Measurements from ENCODE around the gene NRG3.
"Not testable (repeated sequence)": the region's sequence is repeated elsewhere in the genome, so short reads cannot be mapped to it uniquely, and the experiment has no call there.

Gene NRG3

GRCh38 chr10:82953331-82953730 is 1078.3 kb downstream of the NRG3 start:
- H3K4me3 ChIP-seq (ENCODE audit: low read depth, low read length): no peak overlapping the region
- CTCF ChIA-PET: interaction anchor here (0.6 kb wide), 1 partner anchor 142 kb away, joined by 5 read pairs; no protein-coding TSS in a partner anchor
- POLR2A ChIA-PET: no interaction called here

DNA sequence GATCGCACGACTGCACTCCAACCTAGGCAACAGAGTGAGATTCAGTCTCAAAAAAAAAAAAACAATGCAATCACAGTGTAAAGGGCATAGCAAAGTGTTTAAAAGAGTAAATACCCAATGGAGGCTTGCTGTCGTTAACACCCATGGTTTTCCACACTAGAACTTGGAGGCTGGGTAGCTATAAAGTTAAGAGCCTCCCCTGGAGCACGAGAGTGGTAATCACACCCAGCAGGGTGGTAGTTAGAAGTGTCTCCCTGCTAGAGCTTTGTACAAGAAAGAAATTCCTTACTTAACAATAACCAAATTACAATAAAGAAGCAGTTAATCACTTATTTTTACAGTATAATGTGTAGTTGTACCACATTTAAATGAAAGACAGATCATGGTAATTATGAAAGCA is 1078.9 kb downstream of the NRG3 start:
- TF ChIP-seq ZNF530 (tag by site-specific recombination; IDR thresholded peaks at IDR 0.05; ENCODE audit: low read depth) (no peak), ZBTB21 (tag by site-specific recombination; IDR thresholded peaks at IDR 0.05) (no peak), ZNF2 (tag by site-specific recombination; IDR thresholded peaks at IDR 0.05) (no peak), ZSCAN30 (tag by site-specific recombination; IDR thresholded peaks at IDR 0.05) (no peak), ZNF133 (tag by site-specific recombination; IDR thresholded peaks at IDR 0.05) (no peak), ZNF585B (tag by site-specific recombination; IDR thresholded peaks at IDR 0.05) (no peak), HOXA7 (CRISPR knock-in tag; IDR thresholded peaks at IDR 0.05; ENCODE audit: borderline replicate concordance) (no peak), ZNF16 (tag by site-specific recombination; IDR thresholded peaks at IDR 0.05; ENCODE audit: low read depth) (no peak), ZFP37 (tag by site-specific recombination; IDR thresholded peaks at IDR 0.05) (no peak), YY2 (tag by site-specific recombination; IDR thresholded peaks at IDR 0.05) (no peak), BCL11A (tag by site-specific recombination; IDR thresholded peaks at IDR 0.05; ENCODE audit: low read depth) (no peak), ZBTB17 (tag by site-specific recombination; IDR thresholded peaks at IDR 0.05) (no peak), BCL6B (tag by site-specific recombination; IDR thresholded peaks at IDR 0.05) (no peak), ZNF596 (tag by site-specific recombination; IDR thresholded peaks at IDR 0.05) (no peak), ZNF426 (tag by site-specific recombination; IDR thresholded peaks at IDR 0.05) (no peak)
- TF ChIP-seq, protein P1, sequence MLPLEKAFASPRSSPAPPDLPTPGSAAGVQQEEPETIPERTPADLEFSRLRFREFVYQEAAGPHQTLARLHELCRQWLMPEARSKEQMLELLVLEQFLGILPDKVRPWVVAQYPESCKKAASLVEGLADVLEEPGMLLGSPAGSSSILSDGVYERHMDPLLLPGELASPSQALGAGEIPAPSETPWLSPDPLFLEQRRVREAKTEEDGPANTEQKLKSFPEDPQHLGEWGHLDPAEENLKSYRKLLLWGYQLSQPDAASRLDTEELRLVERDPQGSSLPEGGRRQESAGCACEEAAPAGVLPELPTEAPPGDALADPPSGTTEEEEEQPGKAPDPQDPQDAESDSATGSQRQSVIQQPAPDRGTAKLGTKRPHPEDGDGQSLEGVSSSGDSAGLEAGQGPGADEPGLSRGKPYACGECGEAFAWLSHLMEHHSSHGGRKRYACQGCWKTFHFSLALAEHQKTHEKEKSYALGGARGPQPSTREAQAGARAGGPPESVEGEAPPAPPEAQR (tag by site-specific recombination; IDR thresholded peaks at IDR 0.05): no peak
- ChIA-PET CTCF (interaction anchor here (0.6 kb wide), 1 partner anchor 8 kb away, joined by 3 read pairs; no protein-coding TSS in a partner anchor), POLR2A (no interaction called here)

More at GRCh38 chr10:82953331-82953730, 1078.3 kb downstream of the NRG3 start:
- Histone ChIP-seq H3K9me3 (ENCODE audit: control insufficient read depth, insufficient read depth, low read depth, low read length) (no peaks in the 10 kb centered on the region), H3K27ac (ENCODE audit: extremely low read depth, low read depth, low read length) (no peak overlapping the region), H3K4me1 (ENCODE audit: control insufficient read depth, insufficient read depth, low read length) (no peaks in the 10 kb centered on the region), H3K36me3 (ENCODE audit: control insufficient read depth in 2 of 2, insufficient read depth in 1 of 2, low read length in 2 of 2) (no peaks in the 10 kb centered on the region)
- no peak for TF ChIP-seq ZNF514 (tag by site-specific recombination; IDR thresholded peaks at IDR 0.05)

DNA sequence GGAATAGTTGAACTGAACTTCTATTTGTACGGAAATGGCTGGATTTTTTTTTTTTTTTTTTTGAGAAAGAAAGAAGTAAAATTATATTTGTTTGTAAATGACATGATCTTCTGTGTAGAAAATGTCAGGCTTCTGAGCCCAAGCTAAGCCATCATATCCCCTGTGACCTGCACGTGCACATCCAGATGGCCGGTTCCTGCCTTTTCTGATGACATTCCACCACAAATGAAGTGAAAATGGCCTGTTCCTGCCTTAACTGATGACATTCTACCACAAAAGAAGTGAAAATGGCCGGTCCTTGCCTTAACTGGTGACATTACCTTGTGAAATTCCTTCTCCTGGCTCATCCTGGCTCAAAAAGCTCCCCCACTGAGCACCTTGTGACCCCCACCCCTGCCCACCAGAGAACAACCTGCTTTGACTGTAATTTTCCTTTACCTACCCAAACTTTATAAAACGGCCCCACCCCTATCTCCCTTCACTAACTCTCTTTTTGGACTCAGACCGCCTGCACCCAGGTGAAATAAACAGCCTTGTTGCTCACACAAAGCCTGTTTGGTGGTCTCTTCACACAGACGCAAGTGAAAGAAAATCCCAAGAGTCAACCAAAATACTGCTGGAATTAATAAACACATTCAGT is 1085.5 kb downstream of the NRG3 start:
- CTCF ChIA-PET; H3K27ac ChIP-seq (ENCODE audit: extremely low read depth, low read depth, low read length); H3K4me3 ChIP-seq (ENCODE audit: low read depth, low read length); H3K36me3 ChIP-seq (ENCODE audit: control insufficient read depth in 2 of 2, insufficient read depth in 1 of 2, low read length in 2 of 2); POLR2A ChIA-PET; H3K9me3 ChIP-seq (ENCODE audit: control insufficient read depth, insufficient read depth, low read depth, low read length); H3K4me1 ChIP-seq (ENCODE audit: control insufficient read depth, insufficient read depth, low read length): not testable (repeated sequence)

More for the DNA sequence above, 1078.9 kb downstream of the NRG3 start:
- H3K27ac ChIP-seq (ENCODE audit: extremely low read depth, low read depth, low read length): no peak overlapping the region
- no peak overlapping the region for H3K4me3 ChIP-seq (ENCODE audit: low read depth, low read length)
- no peaks in the 10 kb centered on the region for H3K36me3 ChIP-seq (ENCODE audit: control insufficient read depth in 2 of 2, insufficient read depth in 1 of 2, low read length in 2 of 2)
- no peaks in the 10 kb centered on the region for H3K9me3 ChIP-seq (ENCODE audit: control insufficient read depth, insufficient read depth, low read depth, low read length)
- H3K4me1 ChIP-seq (ENCODE audit: control insufficient read depth, insufficient read depth, low read length): no peaks in the 10 kb centered on the region

DNA sequence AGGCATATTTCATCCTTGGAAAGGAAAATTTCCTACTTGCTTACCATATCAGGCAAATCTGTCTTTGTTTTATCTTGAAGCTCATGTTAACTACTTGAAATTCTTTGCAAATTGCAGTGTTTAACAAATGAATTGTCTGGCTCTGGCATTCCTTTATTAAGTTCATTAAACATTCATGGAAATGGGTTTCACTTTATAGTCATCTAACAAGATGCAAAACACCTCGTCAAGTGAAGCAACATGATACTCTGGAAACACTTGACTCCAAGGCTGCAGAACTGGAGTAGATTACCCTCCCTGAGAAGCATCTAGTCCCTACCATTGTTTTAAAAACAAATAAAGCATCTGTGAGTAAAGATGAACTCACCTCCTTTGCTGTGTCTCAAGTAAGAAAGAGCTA is 1086.9 kb downstream of the NRG3 start:
- CTCF ChIA-PET: no interaction called here
- H3K4me1 ChIP-seq (ENCODE audit: control insufficient read depth, insufficient read depth, low read length): no peaks in the 10 kb centered on the region
- no peak for TF ChIP-seq ZNF560 (tag by site-specific recombination; IDR thresholded peaks at IDR 0.05; ENCODE audit: borderline replicate concordance)
- TF ChIP-seq ZNF580 (tag by site-specific recombination; IDR thresholded peaks at IDR 0.05): no peak
- TF ChIP-seq KLF7 (tag by site-specific recombination; IDR thresholded peaks at IDR 0.05; ENCODE audit: borderline replicate concordance): no peak
- no peak for TF ChIP-seq ZFP41 (tag by site-specific recombination; IDR thresholded peaks at IDR 0.05; ENCODE audit: borderline replicate concordance)
- TF ChIP-seq ZNF184 (tag by site-specific recombination; IDR thresholded peaks at IDR 0.05): no peak
- no peak for TF ChIP-seq ZNF112 (tag by site-specific recombination; IDR thresholded peaks at IDR 0.05)
- TF ChIP-seq, protein P2, sequence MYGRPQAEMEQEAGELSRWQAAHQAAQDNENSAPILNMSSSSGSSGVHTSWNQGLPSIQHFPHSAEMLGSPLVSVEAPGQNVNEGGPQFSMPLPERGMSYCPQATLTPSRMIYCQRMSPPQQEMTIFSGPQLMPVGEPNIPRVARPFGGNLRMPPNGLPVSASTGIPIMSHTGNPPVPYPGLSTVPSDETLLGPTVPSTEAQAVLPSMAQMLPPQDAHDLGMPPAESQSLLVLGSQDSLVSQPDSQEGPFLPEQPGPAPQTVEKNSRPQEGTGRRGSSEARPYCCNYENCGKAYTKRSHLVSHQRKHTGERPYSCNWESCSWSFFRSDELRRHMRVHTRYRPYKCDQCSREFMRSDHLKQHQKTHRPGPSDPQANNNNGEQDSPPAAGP (tag by site-specific recombination; IDR thresholded peaks at IDR 0.05): no peak
- TF ChIP-seq ZNF639 (tag by site-specific recombination; IDR thresholded peaks at IDR 0.05): no peak

More for the DNA sequence above, 1086.9 kb downstream of the NRG3 start:
- POLR2A ChIA-PET: no interaction called here
- H3K27ac ChIP-seq (ENCODE audit: extremely low read depth, low read depth, low read length): no peak overlapping the region
- H3K9me3 ChIP-seq (ENCODE audit: control insufficient read depth, insufficient read depth, low read depth, low read length): no peaks in the 10 kb centered on the region
- H3K36me3 ChIP-seq (ENCODE audit: control insufficient read depth in 2 of 2, insufficient read depth in 1 of 2, low read length in 2 of 2): no peaks in the 10 kb centered on the region
- H3K4me3 ChIP-seq (ENCODE audit: low read depth, low read length): no peak overlapping the region

Data from HEK293 (cell line).